ENCODE measurements around the gene MRPL23. TPM values are rescaled to one million over a fixed set of nuclear protein-coding genes. Genes with fewer than 3 reads are reported as not detected.
"Not testable (repeated sequence)": the region's sequence is repeated elsewhere in the genome, so short reads cannot be mapped to it uniquely, and the experiment has no call there.

The MRPL23 gene
- total RNA-seq, 4 donors from 2014 or later, result 93.3 to 116 (median 95.0) TPM

- no peak overlapping the region for H3K27ac ChIP-seq
- no peak overlapping the region for H3K4me3 ChIP-seq
- no peaks in the 10 kb centered on the region for H3K36me3 ChIP-seq
- H3K4me1 ChIP-seq, result no peaks in the 10 kb centered on the region
- H3K27me3 ChIP-seq, result no peaks in the 10 kb centered on the region
- TF ChIP-seq POLR2A (IDR thresholded peaks at IDR 0.05) (no peak), CTCF (IDR thresholded peaks at IDR 0.05) (no peak)
- H3K9me3 ChIP-seq, result no peaks in the 10 kb centered on the region
- no peak for DNase-seq
Observed at GRCh38 chr11:1937616-1938342, 9.4 kb upstream of the MRPL23 start.

- H3K27me3 ChIP-seq, result no peaks in the 10 kb centered on the region
- no peak overlapping the region for H3K27ac ChIP-seq
- no peak for TF ChIP-seq POLR2A (IDR thresholded peaks at IDR 0.05)
- TF ChIP-seq CTCF (IDR thresholded peaks at IDR 0.05), result no peak
- no peaks in the 10 kb centered on the region for H3K9me3 ChIP-seq
- DNase-seq, result no peak
- H3K36me3 ChIP-seq, result no peaks in the 10 kb centered on the region
- H3K4me1 ChIP-seq, result no peaks in the 10 kb centered on the region
- H3K4me3 ChIP-seq, result no peak overlapping the region
Observed at GRCh38 chr11:1938343-1939005, 8.7 kb upstream of the MRPL23 start.

- no peaks in the 10 kb centered on the region for H3K27me3 ChIP-seq
- H3K36me3 ChIP-seq, result no peaks in the 10 kb centered on the region
- no peaks in the 10 kb centered on the region for H3K4me1 ChIP-seq
- no peak overlapping the region for H3K27ac ChIP-seq
- H3K4me3 ChIP-seq, result no peak overlapping the region
- H3K9me3 ChIP-seq, result no peaks in the 10 kb centered on the region
- TF ChIP-seq POLR2A (IDR thresholded peaks at IDR 0.05) (no peak), CTCF (IDR thresholded peaks at IDR 0.05) (no peak)
- peak in 1 of 3 donors; percentile 41 for DNase-seq
Observed at GRCh38 chr11:1939006-1939625, 8.0 kb upstream of the MRPL23 start.

- DNase-seq, result peak in 1 of 3 donors; percentile 11
- H3K4me1 ChIP-seq, H3K27me3 ChIP-seq, H3K27ac ChIP-seq, H3K36me3 ChIP-seq, H3K4me3 ChIP-seq, H3K9me3 ChIP-seq: not testable (repeated sequence)
Observed at GRCh38 chr11:1939788-1940187, 7.3 kb upstream of the MRPL23 start.

- no peaks in the 10 kb centered on the region for H3K4me1 ChIP-seq
- no peak overlapping the region for H3K27ac ChIP-seq
- no peak overlapping the region for H3K4me3 ChIP-seq
- H3K9me3 ChIP-seq, result no peaks in the 10 kb centered on the region
- no peaks in the 10 kb centered on the region for H3K36me3 ChIP-seq
- no peaks in the 10 kb centered on the region for H3K27me3 ChIP-seq
- peak in 1 of 3 donors; percentile 22 for DNase-seq
- TF ChIP-seq POLR2A (IDR thresholded peaks at IDR 0.05) (no peak), CTCF (IDR thresholded peaks at IDR 0.05) (no peak)
Observed at GRCh38 chr11:1942558-1943260, 4.4 kb upstream of the MRPL23 start.
